ENCODE measurements around the gene MKRN2. TPM values are rescaled to one million over a fixed set of nuclear protein-coding genes. Genes with fewer than 3 reads are reported as not detected.
A peak's percentile ranks its signal among the peaks of the same experiment; 100 is the strongest.
"Not testable (repeated sequence)": the region's sequence is repeated elsewhere in the genome, so short reads cannot be mapped to it uniquely, and the experiment has no call there.

The MKRN2 gene
- polyA plus RNA-seq (ENCODE audit: insufficient read length in 4 of 4), result 10 to 100 TPM; 46.8 to 52.1 (median 51.0) TPM

DNA sequence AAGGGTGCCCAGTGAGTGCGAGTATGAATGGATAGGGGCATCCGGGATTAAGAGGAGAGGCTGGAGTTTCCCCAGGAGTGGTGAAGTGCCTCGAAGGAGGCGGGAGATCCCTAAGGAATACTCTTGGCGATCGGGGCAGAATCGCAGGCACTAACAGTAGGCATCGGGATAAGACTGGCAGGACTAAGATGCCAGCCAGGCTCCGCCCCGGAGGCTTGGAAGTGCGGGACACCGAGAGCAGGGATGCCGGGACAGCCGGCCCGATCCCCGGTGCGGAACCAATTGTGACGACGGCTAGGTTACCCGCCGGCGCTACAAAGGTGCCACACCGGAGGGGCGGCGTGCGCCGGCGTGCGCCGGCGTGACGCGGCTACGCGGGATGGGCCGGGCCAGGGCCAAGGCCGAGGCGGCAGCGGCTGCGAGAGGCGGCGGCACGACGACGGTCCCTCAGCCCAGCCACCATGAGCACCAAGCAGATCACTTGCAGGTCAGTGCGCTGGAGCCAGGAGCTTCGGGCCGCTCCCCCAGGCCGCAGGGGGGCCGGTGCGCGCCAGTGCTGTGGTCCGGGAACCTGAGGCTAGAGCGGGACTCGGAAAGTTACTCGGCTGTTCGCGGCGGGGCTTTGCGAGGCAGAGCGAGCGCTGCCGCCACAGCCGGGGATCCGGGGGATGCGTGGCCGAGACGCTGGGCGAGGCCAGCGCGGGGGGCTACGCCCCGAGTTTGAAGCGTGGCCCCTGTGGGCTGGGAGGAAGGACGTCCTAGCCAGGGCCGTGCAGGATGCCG, at the start of gene MKRN2:
TSS of gene MKRN2 (plus strand) at position 398 of the 783 bp plus-strand sequence. CDS start at position 462, 64 bp downstream.
- DNase-seq (ENCODE audit: low read depth in 4 of 4, low spot score in 3 of 4), result peak; percentile 81 to 89 (median 84)

DNA sequence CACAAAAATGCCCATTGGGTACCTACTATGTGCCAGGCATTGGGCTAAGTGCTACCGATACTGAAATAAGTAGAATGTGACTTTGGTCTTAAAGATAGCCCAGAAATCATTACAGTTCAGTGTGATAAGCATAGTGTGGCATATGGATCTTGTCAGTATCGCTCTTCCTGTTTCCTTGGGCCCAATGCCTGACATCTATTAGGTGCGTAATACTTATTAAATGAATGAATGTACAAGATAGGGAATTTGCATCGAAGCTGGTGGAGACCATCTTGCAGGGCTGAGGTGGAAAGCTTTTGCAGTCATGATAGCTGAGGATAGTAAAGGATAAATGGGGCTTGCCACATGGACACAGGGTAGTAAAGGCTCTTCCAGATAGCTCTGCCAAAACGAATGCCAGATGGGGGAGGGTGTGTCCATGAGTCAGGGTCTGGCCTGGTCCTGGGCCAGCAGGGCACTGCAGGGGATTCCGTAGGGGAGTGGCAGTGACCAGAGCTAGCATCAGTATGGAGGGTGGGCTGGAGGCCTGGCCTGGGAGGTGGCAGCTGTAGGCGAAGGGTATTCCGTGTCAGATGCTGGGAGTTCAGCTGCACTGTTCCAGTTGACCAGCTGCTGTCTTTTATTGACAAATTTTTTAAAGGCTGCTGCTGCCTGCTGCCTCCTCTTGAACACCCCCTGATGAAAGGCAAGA, 49.2 kb upstream of the MKRN2 start:
- DNase-seq (ENCODE audit: low read depth in 4 of 4, low spot score in 3 of 4), result no peak

DNA sequence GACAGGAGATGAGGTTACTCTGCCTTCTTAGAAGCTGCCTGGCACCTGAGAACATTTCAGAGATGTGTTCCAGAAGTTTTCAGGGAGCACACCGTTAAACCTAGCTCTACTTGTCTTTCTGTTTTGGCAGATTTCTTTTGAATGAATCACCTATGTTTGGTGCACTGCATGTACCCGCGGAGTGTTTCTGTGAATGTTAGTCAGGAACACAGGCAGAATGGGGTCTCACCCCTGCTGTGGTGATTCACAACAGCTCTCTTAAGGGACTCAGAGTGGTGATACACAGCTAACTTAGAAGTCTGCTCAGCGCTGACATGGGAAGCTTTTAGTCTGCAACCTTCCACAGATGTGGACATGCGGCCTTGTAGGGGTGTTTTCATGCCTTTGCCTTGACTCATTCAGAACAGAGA, 48.6 kb upstream of the MKRN2 start:
- DNase-seq (ENCODE audit: low read depth in 4 of 4, low spot score in 3 of 4), result no peak

- DNase-seq (ENCODE audit: low read depth in 4 of 4, low spot score in 3 of 4), result no peak
Measured at GRCh38 chr3:12509466-12509865, 47.4 kb upstream of the MKRN2 start.

GRCh38 chr3:12512534-12513118, 44.3 kb upstream of the MKRN2 start:
- no peak for DNase-seq (ENCODE audit: low read depth in 4 of 4, low spot score in 3 of 4)

DNA sequence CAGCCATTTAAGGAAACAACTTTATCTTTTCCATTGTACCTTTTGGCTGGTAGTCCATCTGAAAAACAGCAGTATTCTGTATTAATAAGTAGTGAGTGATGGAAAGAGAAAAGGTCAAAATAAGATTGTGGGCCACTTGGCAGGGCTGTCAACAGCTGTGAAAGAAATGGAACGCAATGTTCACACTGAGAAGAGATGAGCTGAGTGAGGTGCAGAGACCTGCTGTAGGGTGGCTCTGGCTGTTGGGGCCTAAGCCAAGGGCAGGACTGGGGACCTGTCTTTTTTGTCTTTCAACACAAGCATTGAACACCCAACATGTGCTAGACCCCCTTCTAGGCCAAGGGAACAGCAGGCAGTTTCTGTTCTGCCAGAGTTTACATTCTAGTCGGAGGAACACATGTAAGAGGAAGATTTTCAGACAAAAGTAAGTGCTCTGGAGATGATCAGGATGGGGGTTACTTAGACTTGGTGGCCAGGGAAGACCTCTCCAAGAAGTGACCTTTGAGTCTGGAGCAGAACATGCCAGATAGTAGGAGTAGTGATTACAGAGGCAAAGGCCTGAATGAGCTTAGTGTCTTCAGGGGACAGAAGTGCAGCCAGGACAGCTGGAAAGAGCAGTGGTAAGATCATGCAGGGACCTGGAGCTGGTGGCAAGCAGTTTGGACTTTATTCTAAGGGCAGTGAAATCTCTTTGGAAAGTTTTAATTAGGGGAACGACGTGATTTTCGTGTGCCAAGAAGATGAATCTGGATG, 43.0 kb upstream of the MKRN2 start:
- no peak for DNase-seq (ENCODE audit: low read depth in 4 of 4, low spot score in 3 of 4)

GRCh38 chr3:12515631-12516030, 41.3 kb upstream of the MKRN2 start:
- DNase-seq (ENCODE audit: low read depth in 4 of 4, low spot score in 3 of 4), result no peak

DNA sequence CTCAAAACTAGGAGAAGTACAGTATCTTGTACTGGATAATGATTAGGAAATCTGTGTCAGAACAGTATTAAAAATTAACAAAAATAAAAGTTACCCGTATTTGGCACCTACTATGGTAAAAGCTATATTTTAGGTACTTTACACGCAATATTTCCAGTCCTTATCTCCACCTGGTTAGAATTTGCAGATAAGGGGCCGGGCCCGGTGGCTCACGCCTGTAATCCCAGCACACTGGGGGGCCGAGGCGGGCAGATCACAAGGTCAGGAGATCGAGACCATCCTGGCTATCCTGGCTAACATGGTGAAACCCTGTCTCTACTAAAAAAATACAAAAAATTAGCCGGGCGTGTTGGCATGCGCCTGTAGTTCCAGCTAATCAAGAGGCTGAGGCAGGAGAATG, 40.0 kb upstream of the MKRN2 start:
- no peak for DNase-seq (ENCODE audit: low read depth in 4 of 4, low spot score in 3 of 4)

GRCh38 chr3:12518261-12519028, 38.4 kb upstream of the MKRN2 start:
- DNase-seq (ENCODE audit: low read depth in 4 of 4, low spot score in 3 of 4), result no peak

DNA sequence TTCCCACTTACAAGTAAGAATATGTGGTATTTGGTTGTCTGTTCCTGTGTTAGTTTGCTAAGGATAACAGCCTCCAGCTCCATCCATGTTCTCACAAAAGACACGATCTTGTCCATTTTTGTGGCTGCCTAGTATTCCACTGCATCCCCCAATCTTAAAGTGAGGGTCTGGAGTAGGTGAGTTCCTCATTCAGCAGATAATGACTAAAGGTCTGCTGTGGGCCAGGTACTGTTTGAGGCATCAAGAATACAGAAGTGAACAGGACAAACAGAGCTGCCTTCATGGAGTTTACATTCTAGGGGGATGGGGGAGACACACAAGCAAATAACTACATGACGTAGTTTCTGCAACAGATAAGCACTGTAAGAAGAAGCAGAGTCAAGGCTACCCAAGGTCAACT, 35.9 kb upstream of the MKRN2 start:
- DNase-seq (ENCODE audit: low read depth in 4 of 4, low spot score in 3 of 4), result no peak

- no peak for DNase-seq (ENCODE audit: low read depth in 4 of 4, low spot score in 3 of 4)
Measured at GRCh38 chr3:12522721-12523120, 34.2 kb upstream of the MKRN2 start.

DNA sequence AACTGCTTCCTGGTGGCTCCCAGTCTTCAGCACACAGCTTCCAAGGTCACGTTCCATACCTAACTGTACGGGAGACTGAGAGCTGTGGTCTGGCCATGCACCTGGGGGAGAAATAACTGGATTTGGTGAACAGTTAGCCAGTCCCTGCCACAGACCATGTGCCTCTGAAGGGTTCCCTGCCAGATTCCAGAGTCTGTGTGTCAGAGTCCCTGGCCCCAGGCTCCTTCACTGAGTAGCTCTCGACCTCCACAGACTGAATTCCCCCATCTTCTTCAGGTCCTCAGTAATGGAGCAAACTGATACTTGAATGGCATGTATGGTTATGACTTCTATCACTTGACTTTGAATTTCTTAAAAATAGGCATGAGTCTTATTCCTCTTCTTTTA, 29.1 kb upstream of the MKRN2 start:
- no peak for DNase-seq (ENCODE audit: low read depth in 4 of 4, low spot score in 3 of 4)

GRCh38 chr3:12532182-12532581, 24.7 kb upstream of the MKRN2 start:
- DNase-seq (ENCODE audit: low read depth in 4 of 4, low spot score in 3 of 4), result no peak

- DNase-seq (ENCODE audit: low read depth in 4 of 4, low spot score in 3 of 4), result no peak
Measured at GRCh38 chr3:12536423-12536822, 20.5 kb upstream of the MKRN2 start.

DNA sequence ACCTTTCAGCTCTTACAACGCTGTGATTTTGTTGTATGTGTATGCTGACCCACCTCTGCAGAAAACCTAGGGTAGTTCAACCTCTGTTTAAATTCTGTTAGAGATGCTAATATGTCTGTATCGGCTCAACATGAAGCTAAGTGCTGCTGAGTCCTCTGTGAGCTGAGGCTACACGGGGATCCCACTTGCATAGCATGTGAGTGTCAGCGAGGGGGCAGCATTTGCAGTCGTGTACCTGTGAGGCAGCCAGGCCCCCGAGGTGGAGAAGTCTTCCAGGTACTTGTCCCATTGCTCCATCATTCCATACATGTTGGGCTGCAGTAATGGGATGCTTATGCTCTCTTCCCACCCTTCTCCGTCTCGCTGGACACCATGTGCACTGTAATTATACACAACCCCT, 15.3 kb upstream of the MKRN2 start:
- DNase-seq (ENCODE audit: low read depth in 4 of 4, low spot score in 3 of 4), result no peak

DNA sequence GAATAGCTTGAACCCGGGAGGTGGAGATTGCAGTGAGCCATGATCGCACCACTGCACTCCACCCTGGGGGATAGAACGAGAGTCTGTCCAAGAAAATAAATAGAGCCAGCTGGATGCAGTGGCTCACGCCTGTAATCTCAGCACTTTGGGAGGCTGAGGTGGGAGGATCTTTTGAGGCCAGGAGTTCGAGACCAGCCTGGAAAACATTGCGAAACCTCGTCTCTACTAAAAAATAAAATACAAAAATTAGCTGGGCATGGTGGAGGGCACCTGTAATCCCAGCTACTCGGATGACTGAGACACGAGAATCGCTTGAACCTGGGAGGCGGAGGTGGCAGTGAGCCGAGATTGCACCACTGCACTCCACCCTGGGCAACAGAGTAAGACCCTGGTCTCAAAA, 13.4 kb upstream of the MKRN2 start:
- DNase-seq (ENCODE audit: low read depth in 4 of 4, low spot score in 3 of 4), result not testable (repeated sequence)

GRCh38 chr3:12544652-12545472, 12.0 kb upstream of the MKRN2 start:
- DNase-seq (ENCODE audit: low read depth in 4 of 4, low spot score in 3 of 4), result no peak

DNA sequence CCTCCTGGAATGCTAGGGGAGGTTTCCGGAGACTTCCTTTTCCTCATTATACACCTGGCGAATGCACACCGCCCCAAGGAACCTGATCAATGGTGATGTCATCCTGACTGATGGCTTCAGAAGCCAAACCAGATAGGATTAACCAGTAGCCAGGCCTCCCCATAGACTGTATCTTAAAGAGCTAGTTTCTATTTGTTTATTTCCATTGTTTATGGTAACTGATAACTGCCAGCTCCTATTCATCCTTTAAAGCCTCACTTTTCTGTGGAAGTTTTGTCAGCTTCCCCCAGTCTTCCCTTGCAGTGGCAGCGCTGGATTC, 11.5 kb upstream of the MKRN2 start, which contains the start of gene MKRN2OS:
TSS of gene MKRN2OS (minus strand) at position 27 of the 319 bp plus-strand sequence. CDS start 35 bp downstream, outside the sequence.
- DNase-seq (ENCODE audit: low read depth in 4 of 4, low spot score in 3 of 4), result peak in 1 of 4 donors; percentile 35

All from right renal pelvis (tissue), 4 donors.